IPS-NIHi11 (cell line): Measurements from ENCODE around the gene GPR85.
A peak's percentile ranks its signal among the peaks of the same experiment; 100 is the strongest.
"Not testable (repeated sequence)": the region's sequence is repeated elsewhere in the genome, so short reads cannot be mapped to it uniquely, and the experiment has no call there.

Experiments
- DNase-seq: peaks from one replicate; pipeline ENCODE4 v3.0.0; 2012; ENCODE audit warnings: mixed read lengths, low spot score

GPR85 gene

DNA sequence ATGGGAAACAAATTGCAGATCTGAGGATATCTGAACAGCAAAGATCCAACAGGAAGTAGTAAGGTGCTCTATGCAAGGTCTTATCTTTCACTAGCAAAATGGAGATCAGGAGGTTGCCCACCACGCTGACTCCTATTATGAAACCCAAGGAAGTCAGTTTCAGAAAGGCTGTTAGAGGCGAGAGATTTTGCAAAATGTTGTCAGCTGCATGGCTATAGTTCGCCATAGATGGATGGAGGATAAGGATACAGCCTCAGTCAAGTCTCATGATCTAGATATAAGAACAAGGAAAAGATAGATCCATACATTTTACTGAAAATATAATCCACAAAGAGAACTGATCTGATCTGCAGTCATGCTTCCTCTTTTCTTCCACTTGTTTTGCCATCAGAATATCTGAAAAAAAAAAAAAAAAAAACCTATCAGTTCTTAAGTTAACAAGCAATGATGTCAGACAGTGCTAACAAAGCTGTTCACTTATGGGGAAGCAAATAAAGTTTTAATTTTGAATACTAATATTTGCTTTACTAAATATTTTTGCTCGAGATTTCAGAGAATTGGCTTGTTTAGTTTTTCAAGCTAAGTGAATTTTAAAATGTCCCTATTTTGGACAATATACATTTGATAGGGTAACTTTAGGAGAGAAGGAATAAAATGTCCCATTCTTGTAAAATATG is 2.0 kb downstream of the GPR85 start:
- DNase-seq = no peak

DNA sequence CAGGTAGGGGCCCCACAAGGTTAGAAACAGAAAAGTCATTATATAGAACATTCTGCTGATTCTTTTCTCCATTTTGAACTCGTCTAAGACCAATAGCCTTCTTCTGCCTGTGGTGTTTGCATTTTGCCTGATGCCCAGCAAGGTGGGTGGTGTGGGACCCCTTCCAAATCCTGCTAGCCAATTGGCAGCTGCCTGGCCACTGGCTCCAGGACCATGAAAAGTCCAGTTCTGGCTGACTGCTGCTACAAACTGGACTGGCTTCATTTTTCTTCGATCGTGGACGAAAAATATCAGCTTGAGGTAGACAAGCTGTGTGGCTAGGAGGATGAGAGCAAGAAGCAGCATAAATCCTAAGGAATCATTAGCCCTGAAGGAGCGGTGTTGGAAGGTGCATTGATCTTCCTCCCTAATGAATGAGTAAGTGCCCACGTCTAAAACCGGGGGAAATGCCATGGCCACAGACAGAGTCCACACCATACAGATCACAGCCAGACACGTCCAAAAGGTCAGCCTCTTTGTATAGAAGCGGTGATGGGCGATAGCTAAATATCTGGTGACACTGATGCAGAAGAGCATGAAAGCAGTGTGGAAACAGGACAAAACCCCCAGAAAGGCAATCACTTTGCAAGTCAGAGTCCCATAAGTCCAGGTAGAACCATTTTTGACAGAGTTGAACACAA is 2.7 kb downstream of the GPR85 start:
- no peak for DNase-seq

DNA sequence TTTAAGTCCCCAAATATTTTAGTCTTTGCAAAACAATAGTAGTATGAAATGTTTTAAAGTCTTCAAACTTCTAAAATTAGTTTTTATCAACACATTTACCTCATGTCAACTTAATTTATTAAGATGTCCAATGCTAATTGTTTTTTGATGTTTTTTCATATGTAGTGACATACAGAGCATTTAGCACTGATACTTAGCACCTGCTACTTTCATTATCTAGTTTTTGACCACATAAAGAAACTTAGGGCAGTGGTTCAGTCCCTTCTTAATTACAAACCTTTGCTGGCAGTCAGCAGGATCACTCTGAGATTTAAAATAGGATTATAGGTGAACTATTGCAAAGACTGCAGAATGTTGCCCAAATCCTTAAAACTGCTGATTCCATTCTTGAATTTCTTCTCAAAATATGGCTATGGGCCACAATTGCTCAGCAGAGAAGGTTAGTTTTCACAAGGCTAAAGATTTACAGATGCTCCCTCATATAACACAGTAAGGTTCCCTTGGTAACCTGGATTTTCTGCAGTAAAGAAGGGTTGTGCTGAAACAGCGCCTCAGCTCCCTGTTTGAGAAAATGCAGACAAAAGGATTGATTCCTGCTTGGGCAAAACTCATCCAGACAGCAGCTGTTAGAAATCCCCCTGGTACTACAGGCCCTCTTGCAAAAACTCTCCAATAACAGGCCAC is 3.4 kb downstream of the GPR85 start:
- DNase-seq = peak; percentile 28

DNA sequence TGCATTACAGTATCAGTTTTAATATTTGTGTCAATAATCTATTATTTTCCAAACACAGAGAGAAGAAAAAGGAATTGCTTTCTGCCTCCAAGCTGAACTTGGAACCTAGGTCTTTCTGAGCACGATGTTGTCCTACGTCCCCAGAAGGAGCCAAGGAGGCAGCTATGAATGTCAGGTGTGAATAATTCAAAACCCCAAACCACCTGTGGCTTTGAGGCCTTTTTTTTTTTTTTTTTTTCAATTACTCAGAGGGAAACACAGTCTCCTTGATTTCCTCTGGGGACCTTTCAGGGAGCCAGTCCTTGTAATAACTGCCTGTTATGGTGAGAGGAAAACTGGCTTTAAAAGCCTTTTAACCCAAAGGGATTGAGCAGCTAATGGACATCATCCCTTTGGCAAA is 8.3 kb downstream of the GPR85 start:
- DNase-seq = no peak

DNA sequence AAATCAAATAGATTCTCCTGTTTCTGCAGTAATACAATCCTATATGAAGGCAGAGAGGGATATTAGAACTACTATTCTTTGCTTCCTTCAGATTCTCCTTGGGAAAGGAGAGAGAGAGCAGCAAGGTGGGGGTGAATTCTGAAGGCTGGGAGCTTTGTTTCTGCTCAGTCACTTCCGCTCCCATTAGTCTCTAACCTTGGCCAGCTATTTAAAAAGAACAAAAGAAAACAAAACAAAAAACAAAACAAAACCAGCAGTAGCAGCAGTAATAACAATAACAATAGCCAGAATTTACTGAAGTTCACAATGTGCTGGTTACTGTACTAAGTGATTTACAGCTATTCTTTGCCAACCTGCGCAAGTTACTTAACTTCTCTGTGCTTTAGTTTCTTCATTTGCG is 9.9 kb downstream of the GPR85 start:
- DNase-seq = peak; percentile 22

DNA sequence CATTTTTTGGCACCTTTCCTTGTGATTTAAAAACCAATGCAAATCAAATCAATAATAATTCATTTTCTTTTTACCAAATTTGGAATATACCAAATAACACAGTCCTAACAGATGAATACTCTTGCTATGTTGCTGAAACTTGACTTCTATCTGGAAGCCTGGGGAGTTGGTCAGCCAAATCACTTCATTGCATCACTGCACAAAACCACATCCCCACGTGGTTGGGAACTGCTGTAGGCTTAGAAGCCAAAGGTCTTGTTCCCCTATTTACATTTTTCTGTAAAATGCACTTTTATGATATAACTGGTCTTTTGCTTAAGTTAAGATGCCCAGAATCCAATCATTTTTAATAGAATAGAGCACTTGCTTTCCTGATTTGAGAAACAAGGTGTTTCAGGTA is 15.2 kb downstream of the GPR85 start:
- DNase-seq = no peak

DNA sequence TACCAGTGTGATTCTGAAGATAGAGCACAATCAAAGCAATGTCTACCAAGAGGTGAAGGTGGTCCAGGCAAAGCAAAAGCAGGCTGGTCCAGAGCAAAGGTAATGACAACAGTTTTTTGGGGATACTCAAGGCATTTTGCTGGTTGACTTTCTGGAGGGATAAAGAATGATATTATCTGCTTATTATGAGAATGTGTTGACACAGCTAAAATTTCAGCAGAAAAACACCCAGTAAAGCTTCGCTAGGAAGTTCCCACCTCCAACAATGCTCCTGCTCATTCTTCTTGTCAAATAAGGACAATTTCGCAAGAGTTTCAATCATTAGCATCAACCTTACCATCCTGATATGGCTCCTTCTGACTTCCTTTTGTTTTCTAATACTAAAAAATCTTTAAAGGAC is 24.1 kb downstream of the GPR85 start:
- DNase-seq = no peak

DNA sequence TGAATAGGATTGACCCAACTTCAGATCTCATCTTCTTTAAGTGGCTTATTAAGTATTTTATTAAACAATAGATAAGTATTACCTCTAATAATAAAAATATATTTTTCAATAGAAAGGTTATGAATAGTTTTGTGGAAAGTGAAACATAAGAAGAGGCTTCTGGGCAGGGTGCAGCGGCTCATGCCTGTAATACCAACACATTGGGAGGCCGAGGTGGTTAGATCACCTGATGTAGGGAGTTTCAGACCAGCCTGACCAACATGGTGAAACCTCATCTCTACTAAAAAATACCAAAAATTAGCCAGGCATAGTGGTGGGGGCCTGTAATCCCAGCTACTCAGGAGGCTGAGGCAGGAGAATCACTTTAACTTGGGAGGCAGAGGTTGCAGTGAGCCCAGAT is 26.5 kb downstream of the GPR85 start:
- no peak for DNase-seq

DNA sequence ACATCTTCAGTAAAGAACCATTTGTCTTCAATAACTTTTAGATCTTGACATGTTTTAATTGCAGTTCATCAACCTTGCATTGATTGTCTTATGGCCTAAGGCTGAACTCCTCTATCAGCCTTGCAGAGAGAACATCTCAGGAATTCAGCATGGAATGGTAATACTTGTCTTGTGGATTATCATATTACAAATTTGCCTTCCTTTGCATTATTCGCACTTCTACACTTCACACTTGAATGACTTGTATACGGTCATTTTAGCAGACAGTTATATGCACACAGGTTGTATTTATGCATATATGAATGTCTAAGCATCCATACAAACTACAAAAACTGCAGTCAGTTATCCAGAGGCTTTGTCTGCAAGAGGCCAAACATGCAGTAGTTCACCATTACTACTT is 31.7 kb downstream of the GPR85 start:
- no peak for DNase-seq

DNA sequence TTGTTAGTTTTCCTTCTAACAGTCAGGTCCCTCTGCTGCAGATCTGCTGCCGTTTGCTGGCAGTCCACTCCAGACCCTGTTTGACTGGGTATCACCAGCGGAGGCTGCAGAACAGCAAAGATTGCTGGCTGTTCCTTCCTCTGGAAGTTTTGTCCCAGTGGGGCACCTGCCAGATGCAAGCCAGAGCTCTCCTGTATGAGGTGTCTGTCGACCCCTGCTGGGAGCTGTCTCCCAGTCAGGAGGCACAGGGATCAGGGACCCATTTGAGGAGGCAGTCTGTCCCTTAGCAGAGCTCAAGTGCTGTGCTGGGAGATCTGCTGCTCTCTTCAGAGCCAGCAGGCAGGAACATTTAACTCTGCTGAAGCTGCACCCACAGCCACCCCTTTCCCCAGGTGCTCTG is 32.4 kb downstream of the GPR85 start:
- DNase-seq = not testable (repeated sequence)

DNA sequence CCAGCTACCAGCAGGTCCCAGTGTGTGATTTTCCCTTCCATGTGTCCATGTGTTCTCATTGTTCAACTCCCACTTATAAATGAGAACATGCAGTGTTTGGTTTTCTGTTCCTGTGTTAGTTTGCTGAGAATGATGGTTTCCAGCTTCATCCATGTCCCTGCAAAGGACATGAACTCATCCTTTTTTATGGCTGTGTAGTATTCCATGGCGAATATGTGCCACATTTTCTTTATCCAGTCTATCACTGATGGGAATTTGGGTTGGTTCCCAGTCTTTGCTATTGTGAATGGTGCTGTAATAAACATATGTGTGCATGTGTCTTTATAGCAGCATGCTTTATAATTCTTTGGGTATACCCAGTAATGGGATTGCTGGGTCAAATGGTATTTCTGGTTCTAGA is 37.4 kb downstream of the GPR85 start:
- DNase-seq = not testable (repeated sequence)

DNA sequence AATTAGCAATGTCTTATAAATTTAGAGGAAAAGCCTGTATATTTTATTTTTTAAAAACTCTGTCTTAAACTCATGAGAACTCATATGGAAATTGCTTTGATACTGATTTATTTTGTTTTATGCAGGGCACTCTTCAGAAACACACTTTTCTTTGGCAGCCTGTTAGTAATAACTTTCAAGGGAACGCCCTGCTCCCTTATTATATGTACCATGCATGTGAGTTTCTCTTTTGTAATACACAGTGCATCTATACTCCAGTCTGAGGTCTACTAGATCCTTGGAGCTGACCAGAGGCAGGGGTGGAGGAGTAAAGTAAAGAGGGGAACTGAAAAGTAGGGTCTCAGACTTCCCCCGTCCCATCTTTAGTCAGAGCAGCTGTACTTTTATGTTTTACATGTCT is 40.2 kb downstream of the GPR85 start:
- DNase-seq = no peak

DNA sequence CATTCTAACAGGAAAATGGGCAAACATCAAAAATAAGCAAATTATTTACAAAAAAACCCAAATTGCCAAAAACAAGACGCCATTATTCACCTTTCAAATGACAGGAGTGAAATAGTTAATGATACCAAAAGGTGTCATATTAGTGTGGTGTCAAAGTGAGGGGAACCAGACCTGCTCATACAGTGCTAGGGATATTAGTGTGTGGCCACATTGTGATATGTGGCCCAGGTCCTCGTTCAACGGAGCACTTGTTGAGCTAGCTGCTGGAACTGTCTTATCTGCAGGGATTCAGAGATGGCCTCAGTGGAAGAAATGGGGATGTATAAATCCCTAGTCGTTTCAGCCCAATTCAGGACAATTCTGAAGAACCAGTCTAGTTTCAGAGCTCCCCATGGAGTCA is 41.2 kb downstream of the GPR85 start:
- no peak for DNase-seq

DNA sequence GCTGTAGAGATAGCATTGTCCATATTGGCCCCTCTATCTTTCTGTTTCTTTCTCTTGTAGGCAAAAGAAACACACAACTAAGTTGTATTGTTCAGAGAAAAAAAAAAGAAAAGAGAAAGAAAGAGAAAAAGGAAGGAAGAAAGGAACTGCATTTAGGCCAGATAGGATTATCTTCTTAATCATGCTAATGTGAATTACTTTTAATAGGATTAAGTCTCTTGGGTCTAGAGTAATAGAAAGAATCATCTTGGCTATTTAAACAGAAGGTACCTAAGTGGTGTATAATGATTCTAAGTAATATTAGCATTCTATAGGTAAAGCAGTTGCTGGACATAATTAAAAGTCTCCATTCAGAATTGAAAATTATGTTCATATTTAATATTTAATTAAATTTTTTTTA is 42.2 kb downstream of the GPR85 start:
- DNase-seq = no peak

DNA sequence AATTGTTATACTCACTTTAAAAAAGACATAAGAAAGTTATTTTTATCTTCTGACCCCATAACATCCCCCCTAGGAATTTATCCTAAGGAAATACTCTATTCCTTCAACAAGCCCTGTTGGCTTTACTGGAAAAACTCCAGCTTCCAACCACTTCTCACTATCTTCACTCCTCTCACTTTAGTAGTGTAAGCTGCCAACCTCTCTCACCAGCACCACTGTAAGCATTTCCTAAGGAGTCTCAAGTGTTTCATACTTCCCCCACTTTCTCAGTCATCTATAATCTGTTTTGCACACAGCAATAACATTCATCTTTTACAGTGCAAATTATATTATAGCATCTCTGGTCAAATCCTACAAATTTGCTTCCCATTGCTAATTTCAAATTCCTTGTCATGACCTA is 45.8 kb downstream of the GPR85 start:
- no peak for DNase-seq

DNA sequence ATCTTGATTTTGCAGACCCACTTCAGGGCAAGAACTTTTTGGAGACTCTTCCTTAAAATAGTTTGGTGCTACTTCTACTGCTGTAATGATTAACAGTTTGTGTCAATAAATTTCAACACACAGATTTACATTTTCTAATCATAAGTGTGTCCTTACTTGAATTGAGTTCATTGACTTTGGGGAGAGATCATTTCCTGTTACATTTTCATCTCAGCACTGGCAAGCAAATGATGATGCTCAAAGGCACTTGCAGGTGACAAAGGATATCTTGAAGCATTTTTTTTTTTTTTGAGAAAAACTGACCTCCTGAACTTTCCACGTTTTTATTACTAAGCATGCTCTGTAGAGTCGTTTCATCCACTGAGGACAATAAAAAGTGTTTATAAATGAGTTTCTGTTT is 52.7 kb downstream of the GPR85 start:
- DNase-seq = no peak
